H1 (cell line): Measurements from ENCODE around the gene GCNT1. TPM values are rescaled to one million over a fixed set of nuclear protein-coding genes. Genes with fewer than 3 reads are reported as not detected.

Experiments used
- CTCF ChIA-PET: fragments of 300-600 bp; sonication (Branson Sonifier 250); formaldehyde crosslinking; loops from one replicate; lab custom pipeline; 2021; ENCODE audit not compliant: partially characterized antibody; lab: Charles Lee
- POLR2A ChIA-PET: fragments of 300-600 bp; sonication (Branson Sonifier 250); formaldehyde crosslinking; loops from one replicate; lab custom pipeline; 2021; ENCODE audit warnings: inconsistent platforms; ENCODE audit not compliant: partially characterized antibody; lab: Charles Lee
- DNase-seq, 2 experiments: peaks; one replicate each; pipeline versions ENCODE4 v3.0.0 to v3.0.0-alpha.2; 2010 to 2022; ENCODE audit warnings: low spot score in 2 of 2, low read depth in 1 of 2, mixed read lengths in 1 of 2
- FAIRE-seq: peaks from 2 replicates; lab custom pipeline; 2011; peaks lifted over from hg19 to GRCh38; lab: Jason Lieb, UNC
- H2AFZ ChIP-seq: 2 replicates; pipeline ENCODE4 v1.8.1; 2012; ENCODE audit warnings: low read length, inconsistent platforms
- H2AK5ac ChIP-seq: 2 replicates; pipeline ENCODE4 v1.6.1; 2013; ENCODE audit warnings: low read depth, low read length
- H2BK120ac ChIP-seq: replicated peaks from 2 replicates; pipeline ENCODE3; 2013; ENCODE audit warnings: low read depth, low read length, inconsistent platforms
- H2BK12ac ChIP-seq: 2 replicates; pipeline ENCODE4 v1.6.1; 2013; ENCODE audit warnings: low read depth, low read length
- H2BK15ac ChIP-seq: 2 replicates; pipeline ENCODE4 v1.6.1; 2013; ENCODE audit warnings: low read length
- H2BK20ac ChIP-seq: 2 replicates; pipeline ENCODE4 v1.6.1; 2013; ENCODE audit warnings: low read length
- H2BK5ac ChIP-seq: 2 replicates; pipeline ENCODE4 v1.6.1; 2013; ENCODE audit warnings: low read depth, low read length
- H3K14ac ChIP-seq: 2 replicates; pipeline ENCODE4 v1.6.1; 2013; ENCODE audit warnings: inconsistent platforms; ENCODE audit not compliant: insufficient read length
- H3K18ac ChIP-seq: 2 replicates; pipeline ENCODE4 v1.6.1; 2013; ENCODE audit warnings: low read length; ENCODE audit errors: extremely low read depth
- H3K23ac ChIP-seq: 2 replicates; pipeline ENCODE4 v1.6.1; 2013; ENCODE audit warnings: inconsistent platforms; ENCODE audit not compliant: insufficient read length
- H3K23me2 ChIP-seq: 2 replicates; pipeline ENCODE4 v1.6.1; 2013; ENCODE audit warnings: low read depth, low read length
- H3K27ac ChIP-seq: 2 replicates; pipeline ENCODE4 v1.6.1; 2011; ENCODE audit warnings: low read depth, low read length, inconsistent platforms
- H3K27me3 ChIP-seq, 4 experiments: replicated peaks in 1 of 4; 1 replicate in 1 of 4; 2 replicates in 3 of 4; pipeline versions ENCODE4 v1.6.1 to v1.8.1; 2011 to 2013; ENCODE audit warnings: low read length in 3 of 4, mild to moderate bottlenecking in 3 of 4, inconsistent platforms in 2 of 4, mixed read lengths in 2 of 4, moderate library complexity in 1 of 4; ENCODE audit not compliant: control insufficient read depth in 3 of 4, insufficient read depth in 3 of 4; ENCODE audit errors: extremely low read depth in 1 of 4
- H3K36me3 ChIP-seq, 4 experiments: 2 replicates each; pipeline versions ENCODE4 v1.6.1 to v1.8.1; 2011 to 2013; ENCODE audit warnings: mild to moderate bottlenecking in 4 of 4, low read length in 3 of 4, moderate library complexity in 2 of 4, control low read depth in 1 of 4, inconsistent platforms in 1 of 4; ENCODE audit not compliant: insufficient read depth in 4 of 4, control insufficient read depth in 2 of 4
- H3K4ac ChIP-seq: replicated peaks from 2 replicates; pipeline ENCODE3; 2013; ENCODE audit warnings: low read length, low read depth, mixed read lengths, inconsistent platforms; ENCODE audit not compliant: insufficient read length
- H3K4me1 ChIP-seq, 4 experiments: replicated peaks in 1 of 4; 1 replicate in 1 of 4; 2 replicates in 3 of 4; pipeline versions ENCODE4 v1.6.1 to v1.8.1; 2011 to 2013; ENCODE audit warnings: low read length in 3 of 4, inconsistent platforms in 2 of 4, mixed read lengths in 1 of 4; ENCODE audit not compliant: insufficient read depth in 4 of 4, control insufficient read depth in 3 of 4
- H3K4me2 ChIP-seq, 2 experiments: 2 replicates each; pipeline versions ENCODE4 v1.6.1 to v1.8.1; 2011 to 2013; ENCODE audit warnings: low read depth in 2 of 2, low read length in 2 of 2, control low read depth in 1 of 2, inconsistent platforms in 1 of 2, mild to moderate bottlenecking in 1 of 2; ENCODE audit not compliant: insufficient read depth in 1 of 2
- H3K4me3 ChIP-seq, 4 experiments: fragments of 200-600, 300-600 bp in 1 of 4; sonication (generic), shearing (Covaris generic), sonication (Bioruptor Twin) in 1 of 4; 2 replicates each; pipeline versions ENCODE4 v1.5.1 to v1.8.1; 2011 to 2016; ENCODE audit warnings: low read length in 4 of 4, low read depth in 3 of 4, control low read depth in 2 of 4, inconsistent platforms in 2 of 4, mild to moderate bottlenecking in 2 of 4, mixed read lengths in 1 of 4, moderate library complexity in 1 of 4; ENCODE audit not compliant: insufficient read depth in 2 of 4; ENCODE audit errors: extremely low read depth in 1 of 4
- H3K56ac ChIP-seq: replicated peaks from 2 replicates; pipeline ENCODE3; 2013; ENCODE audit warnings: low read depth, mild to moderate bottlenecking, mixed read lengths, low read length, inconsistent platforms; ENCODE audit not compliant: insufficient read length
- H3K79me1 ChIP-seq: 2 replicates; pipeline ENCODE4 v1.6.1; 2013; ENCODE audit warnings: low read depth, low read length, control low read depth
- H3K79me2 ChIP-seq, 2 experiments: 2 replicates each; pipeline versions ENCODE4 v1.6.1 to v1.8.1; 2012 to 2013; ENCODE audit warnings: low read length in 2 of 2, mild to moderate bottlenecking in 2 of 2, inconsistent platforms in 1 of 2; ENCODE audit not compliant: insufficient read depth in 2 of 2, control insufficient read depth in 1 of 2
- H3K9ac ChIP-seq, 4 experiments: replicated peaks in 1 of 4; 1 replicate in 1 of 4; 2 replicates in 3 of 4; pipeline versions ENCODE4 v1.6.1 to v1.8.1; 2011 to 2013; ENCODE audit warnings: low read depth in 3 of 4, low read length in 3 of 4, control low read depth in 2 of 4, mild to moderate bottlenecking in 2 of 4, moderate library complexity in 2 of 4, inconsistent platforms in 1 of 4; ENCODE audit errors: extremely low read depth in 1 of 4
- H3K9me3 ChIP-seq, 2 experiments: 2 replicates each; pipeline versions ENCODE4 v1.6.1 to v1.8.1; 2012 to 2013; ENCODE audit warnings: mild to moderate bottlenecking in 2 of 2, moderate library complexity in 2 of 2, control low read depth in 1 of 2, inconsistent platforms in 1 of 2, low read depth in 1 of 2, low read length in 1 of 2, mixed read lengths in 1 of 2; ENCODE audit not compliant: insufficient read depth in 2 of 2
- H4K20me1 ChIP-seq, 2 experiments: replicated peaks in 1 of 2; 2 replicates each; pipeline versions ENCODE3 to v1.8.1; 2011 to 2013; ENCODE audit warnings: inconsistent platforms in 2 of 2, low read length in 2 of 2, mild to moderate bottlenecking in 1 of 2; ENCODE audit not compliant: insufficient read depth in 2 of 2, control insufficient read depth in 1 of 2
- H4K5ac ChIP-seq: 2 replicates; pipeline ENCODE4 v1.6.1; 2013; ENCODE audit warnings: low read length, low read depth, mixed read lengths, inconsistent platforms; ENCODE audit not compliant: insufficient read length
- H4K8ac ChIP-seq: 2 replicates; pipeline ENCODE4 v1.8.0; 2013; ENCODE audit warnings: mild to moderate bottlenecking, moderate library complexity, low read length, inconsistent platforms; ENCODE audit not compliant: insufficient read depth; ENCODE audit errors: extremely low read depth
- H4K91ac ChIP-seq: replicated peaks from 2 replicates; pipeline ENCODE3; 2013; ENCODE audit warnings: low read length, mixed read lengths, inconsistent platforms; ENCODE audit not compliant: insufficient read length
- PHF8 ChIP-seq: fragments of 200-600 bp; sonication (generic); conservative IDR thresholded peaks from 2 replicates; pipeline ENCODE4 v1.7.1; 2012; ENCODE audit warnings: low read depth, mild to moderate bottlenecking, inconsistent platforms, low read length, moderate library complexity
- RFX5 ChIP-seq: IDR thresholded peaks from 2 replicates; pipeline ENCODE4 v1.6.1; 2011; ENCODE audit warnings: low read depth, low read length, improper control_type of control experiment, borderline replicate concordance
- SIN3A ChIP-seq, 2 experiments: IDR thresholded peaks in 1 of 2; conservative IDR thresholded peaks in 1 of 2; 2 replicates each; pipeline ENCODE4 v1.6.1; 2011 to 2012; ENCODE audit warnings: low read length in 2 of 2, improper control_type of control experiment in 1 of 2, low read depth in 1 of 2, mild to moderate bottlenecking in 1 of 2
- SP2 ChIP-seq: IDR thresholded peaks from 2 replicates; pipeline ENCODE4 v1.6.1; 2012; ENCODE audit warnings: mild to moderate bottlenecking, low read length, inconsistent platforms
- SP4 ChIP-seq: IDR thresholded peaks from 2 replicates; pipeline ENCODE4 v1.6.1; 2012; ENCODE audit warnings: low read length, inconsistent platforms
- WGBS, 2 experiments: shearing (Covaris generic) in 1 of 2; methylation state at CpG; one replicate each; pipeline versions ENCODE4 v1.1.6 to v1.1.7; 2013 to 2015; ENCODE audit warnings: low lambda C conversion rate in 2 of 2, mixed read lengths in 2 of 2, inconsistent platforms in 1 of 2, low coverage in 1 of 2, missing lambda C conversion rate in 1 of 2; ENCODE audit not compliant: insufficient replicate concordance in 2 of 2, insufficient coverage in 1 of 2, insufficient read length in 1 of 2; ENCODE audit errors: extremely low coverage in 1 of 2, missing lambda C conversion rate in 1 of 2; 5-methylcytosine and 5-hydroxymethylcytosine counted together
- polyA plus RNA-seq, 7 experiments: library from polyadenylated mRNA; depleted of rRNA in 3 of 7; stranded (reverse) in 5 of 7; unstranded in 2 of 7; fragments of >200 nt in 5 of 7; fragments of 200-250 nt in 2 of 7; gene quantifications; 1 replicate in 5 of 7; 2 replicates in 1 of 7; 4 replicates in 1 of 7; pipeline versions ENCODE4 v1.2.1 to v1.2.3, GENCODE V29; 2011 to 2013; ENCODE audit warnings: missing spikeins in 2 of 7, mixed read lengths in 2 of 7
- total RNA-seq: library from RNA; stranded (reverse); fragmentation: NEBNext Ultra II Directional; extraction: Animal tissue kit (Norgen Biotek cat#: 25700); gene quantifications from 2 replicates; pipeline ENCODE4 v1.2.1, GENCODE V29; 2021

The GCNT1 gene
- total and polyA plus RNA-seq, 2 of the 8 experiments (the other 6 are each of a cell fraction or from before 2014, with no cell fraction given) = 13.0 to 16.5 TPM

DNA sequence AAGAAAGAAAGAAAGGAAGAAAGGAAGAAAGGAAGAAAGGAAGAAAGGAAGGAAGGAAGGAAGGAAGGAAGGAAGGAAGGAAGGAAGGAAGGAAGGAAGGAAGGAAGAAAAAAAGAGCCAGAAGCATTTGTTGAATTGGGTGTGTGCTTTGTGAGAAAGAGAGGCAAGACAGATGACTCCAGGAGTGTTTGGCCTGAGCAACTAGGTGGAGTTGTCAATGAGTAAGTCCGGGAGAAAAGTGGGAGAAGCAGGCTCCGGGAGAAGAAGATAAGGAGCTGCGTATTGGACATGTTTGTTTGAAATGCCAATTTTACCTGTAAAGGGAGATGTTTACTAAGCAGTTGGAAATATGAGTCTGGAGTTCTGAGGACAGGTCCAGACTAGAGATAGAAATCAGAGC lies 15.1 kb upstream of the GCNT1 start:
- H2BK15ac ChIP-seq = no peak overlapping the region
- H2AFZ ChIP-seq = no peak overlapping the region
- H2BK120ac ChIP-seq = no peak overlapping the region
- no peaks in the 10 kb centered on the region for H3K79me1 ChIP-seq
- ChIA-PET CTCF (interaction anchor here (0.6 to 1.4 kb wide), 3 partner anchors 12 to 191 kb away, joined by 3 read pairs; no protein-coding TSS in a partner anchor), POLR2A (no interaction called here)
- H2AK5ac ChIP-seq = no peak overlapping the region
- no peaks in the 10 kb centered on the region for H3K79me2 ChIP-seq
- no peak overlapping the region for H3K4ac ChIP-seq
- no peak overlapping the region for H3K56ac ChIP-seq
- no peak overlapping the region for H2BK5ac ChIP-seq
- H3K9ac ChIP-seq = no peak overlapping the region
- H3K4me1 ChIP-seq = peaks cover 0 to 3% (median 0%) of the 10 kb centered on the region in 4 experiments; a peak in 1 of 7 replicates
- no peaks in the 10 kb centered on the region; the same call in 1 of the 2 replicates for H3K23me2 ChIP-seq
- H3K4me2 ChIP-seq = no peak overlapping the region
- no peak overlapping the region for H3K14ac ChIP-seq
- no peak overlapping the region for H4K91ac ChIP-seq
- H3K9me3 ChIP-seq = peaks cover 5 to 6% of the 10 kb centered on the region in 2 experiments; a peak in 3 of 4 replicates
- no peak overlapping the region for H3K27ac ChIP-seq
- no peak for DNase-seq
- H3K18ac ChIP-seq = no peak overlapping the region
- no peak overlapping the region for H4K5ac ChIP-seq
- no peak overlapping the region for H3K4me3 ChIP-seq
- no peak overlapping the region for H3K23ac ChIP-seq
- no peaks in the 10 kb centered on the region for H3K36me3 ChIP-seq
- WGBS, 2 experiments = 90% methylated on average over 3 of the region's 3 CpGs; no CpG with 5 or more reads in 1 of the 2 experiments
- no peak overlapping the region for H2BK20ac ChIP-seq
- no peak overlapping the region for H4K8ac ChIP-seq
- no peaks in the 10 kb centered on the region for H4K20me1 ChIP-seq
- no peak overlapping the region for H2BK12ac ChIP-seq
- FAIRE-seq = no peak
- no peaks in the 10 kb centered on the region for H3K27me3 ChIP-seq
- no peak for TF ChIP-seq RFX5
- no peak for TF ChIP-seq PHF8
- TF ChIP-seq SP2 = no peak
- TF ChIP-seq SIN3A (conservative IDR thresholded peaks at IDR 0.05 in 1 of 2, IDR thresholded peaks at IDR 0.05 in 1 of 2; ENCODE audit: low read depth in 1 of 2, low read length in 2 of 2) = no peak
- TF ChIP-seq SP4 = no peak
